ENCODE data around the gene PPP1R13L. TPM values are rescaled to one million over a fixed set of nuclear protein-coding genes. Genes with fewer than 3 reads are reported as not detected.

Gene PPP1R13L
- total and polyA plus RNA-seq, 2 of the 8 experiments (the other 6 are each of a cell fraction or from before 2014, with no cell fraction given) = 9.1 to 15.3 TPM

DNA sequence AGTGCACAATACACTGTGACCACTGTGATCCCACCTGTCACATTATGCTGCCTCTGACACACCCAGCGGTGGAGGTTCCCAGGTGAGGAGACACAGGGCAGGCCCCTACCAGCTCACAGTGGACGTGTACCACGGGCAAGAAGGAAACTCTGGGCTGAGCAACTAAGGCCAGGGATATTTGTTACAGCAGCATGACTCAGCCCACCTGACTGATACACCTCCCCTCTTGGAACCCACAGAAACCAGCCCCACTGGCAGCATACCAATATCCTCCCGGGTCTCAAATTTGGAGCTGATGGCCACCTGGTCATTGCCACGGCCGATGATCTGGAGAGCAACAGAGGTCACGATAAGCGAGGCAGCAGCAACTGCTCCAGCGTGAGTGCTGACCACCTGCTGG is 49.5 kb downstream of the PPP1R13L start:
- no peak for DNase-seq (ENCODE audit: low read depth in 1 of 2, low spot score in 2 of 2)
- Histone ChIP-seq H4K91ac (replicated peaks; ENCODE audit: insufficient read length, low read length) (no peak overlapping the region), H3K9me3 (ENCODE audit: insufficient read depth in 2 of 2, low read depth in 1 of 2, low read length in 1 of 2) (no peaks in the 10 kb centered on the region), H3K79me2 (ENCODE audit: control insufficient read depth in 1 of 2, insufficient read depth in 2 of 2, low read length in 2 of 2) (no peaks in the 10 kb centered on the region), H3K36me3 (ENCODE audit: control insufficient read depth in 2 of 4, insufficient read depth in 4 of 4, low read length in 3 of 4) (peaks cover 25 to 74% (median 59%) of the 10 kb centered on the region in 4 experiments), H2AK5ac (ENCODE audit: low read depth, low read length) (no peak overlapping the region), H3K14ac (ENCODE audit: insufficient read length) (no peak overlapping the region), H3K4ac (replicated peaks; ENCODE audit: insufficient read length, low read depth, low read length) (no peak overlapping the region), H3K18ac (ENCODE audit: extremely low read depth, low read length) (no peak overlapping the region), H3K79me1 (ENCODE audit: low read depth, low read length) (peaks cover 2% of the 10 kb centered on the region; the same call in 1 of the 2 replicates), H2BK120ac (replicated peaks; ENCODE audit: low read depth, low read length) (no peak overlapping the region), H2BK20ac (ENCODE audit: low read length) (no peak overlapping the region), H3K4me3 (ENCODE audit: extremely low read depth in 1 of 4, insufficient read depth in 2 of 4, low read depth in 3 of 4, low read length in 4 of 4) (no peak overlapping the region), H3K9ac (replicated peaks in 1 of 4; ENCODE audit: extremely low read depth in 1 of 4, low read depth in 3 of 4, low read length in 3 of 4) (no peak overlapping the region), H4K20me1 (replicated peaks in 1 of 2; ENCODE audit: control insufficient read depth in 1 of 2, insufficient read depth in 2 of 2, low read length in 2 of 2) (peaks cover 0 to 32% of the 10 kb centered on the region in 2 experiments), H2BK12ac (ENCODE audit: low read depth, low read length) (no peak overlapping the region), H4K8ac (ENCODE audit: extremely low read depth, insufficient read depth, low read length) (peak overlapping the region; percentile 51; the same call in 1 of the 2 replicates), H3K4me1 (replicated peaks in 1 of 4; ENCODE audit: control insufficient read depth in 3 of 4, insufficient read depth in 4 of 4, low read length in 3 of 4) (no peaks in the 10 kb centered on the region), H3K27me3 (replicated peaks in 1 of 4; ENCODE audit: control insufficient read depth in 3 of 4, extremely low read depth in 1 of 4, insufficient read depth in 3 of 4, low read length in 3 of 4) (no peaks in the 10 kb centered on the region), H4K5ac (ENCODE audit: insufficient read length, low read depth, low read length) (no peak overlapping the region), H3K23me2 (ENCODE audit: low read depth, low read length) (no peaks in the 10 kb centered on the region), H3K56ac (replicated peaks; ENCODE audit: insufficient read length, low read depth, low read length) (no peak overlapping the region), H2AFZ (ENCODE audit: low read length) (no peak overlapping the region), H3K23ac (ENCODE audit: insufficient read length) (no peak overlapping the region), H3K4me2 (ENCODE audit: insufficient read depth in 1 of 2, low read depth in 2 of 2, low read length in 2 of 2) (no peak overlapping the region), H3K27ac (ENCODE audit: low read depth, low read length) (no peak overlapping the region), H2BK15ac (ENCODE audit: low read length) (no peak overlapping the region), H2BK5ac (ENCODE audit: low read depth, low read length) (no peak overlapping the region)
- TF ChIP-seq YY1 (IDR thresholded peaks at IDR 0.05; ENCODE audit: low read depth, low read length) = no peak
- 96% methylated on average over 8 of the region's 9 CpGs; no CpG with 5 or more reads in 1 of the 2 experiments for WGBS, 2 experiments (ENCODE audit: extremely low coverage in 1 of 2, insufficient coverage in 1 of 2, insufficient read length in 1 of 2, insufficient replicate concordance in 2 of 2, low coverage in 1 of 2, low lambda C conversion rate in 2 of 2, missing lambda C conversion rate in 1 of 2)
- CTCF ChIA-PET (ENCODE audit: partially characterized antibody) = interaction anchor here (0.6 to 1.2 kb wide), 2 partner anchors 11 to 29 kb away, joined by 3 to 5 read pairs; no protein-coding TSS in a partner anchor
- no peak for FAIRE-seq
- POLR2A ChIA-PET (ENCODE audit: partially characterized antibody) = interaction anchor here (0.6 to 3.1 kb wide), 5 partner anchors 9 to 329 kb away, joined by 3 to 25 read pairs (median 4); no protein-coding TSS in a partner anchor
